Stimulated activated CD4-positive, alpha-beta T cell treated with anti-CD3 and anti-CD28 coated beads, Interleukin-4, amount 100 ng/mL, for 4 hours (primary cell): ENCODE data around the gene PPIL6.

Experiments
- DNase-seq, 2 experiments: peaks; one replicate each; pipeline ENCODE4 v3.0.0-alpha.2; 2020

The PPIL6 gene

GRCh38 chr6:109440331-109441068, at the start of gene PPIL6, which contains the start of gene SMPD2:
Gene PPIL6, minus strand, starts transcription at chr6:109440628. Its CDS starts 38 bp downstream, at chr6:109440590.
Gene SMPD2, plus strand, starts transcription at chr6:109440724. Its CDS starts 398 bp downstream, at chr6:109441122.
- peak; percentile 74 to 77 for DNase-seq

- DNase-seq = no peak
These were observed 47.6 kb upstream of the PPIL6 start for GRCh38 chr6:109488001-109488400.

GRCh38 chr6:109486068-109486467, 45.6 kb upstream of the PPIL6 start:
- DNase-seq = no peak

DNA sequence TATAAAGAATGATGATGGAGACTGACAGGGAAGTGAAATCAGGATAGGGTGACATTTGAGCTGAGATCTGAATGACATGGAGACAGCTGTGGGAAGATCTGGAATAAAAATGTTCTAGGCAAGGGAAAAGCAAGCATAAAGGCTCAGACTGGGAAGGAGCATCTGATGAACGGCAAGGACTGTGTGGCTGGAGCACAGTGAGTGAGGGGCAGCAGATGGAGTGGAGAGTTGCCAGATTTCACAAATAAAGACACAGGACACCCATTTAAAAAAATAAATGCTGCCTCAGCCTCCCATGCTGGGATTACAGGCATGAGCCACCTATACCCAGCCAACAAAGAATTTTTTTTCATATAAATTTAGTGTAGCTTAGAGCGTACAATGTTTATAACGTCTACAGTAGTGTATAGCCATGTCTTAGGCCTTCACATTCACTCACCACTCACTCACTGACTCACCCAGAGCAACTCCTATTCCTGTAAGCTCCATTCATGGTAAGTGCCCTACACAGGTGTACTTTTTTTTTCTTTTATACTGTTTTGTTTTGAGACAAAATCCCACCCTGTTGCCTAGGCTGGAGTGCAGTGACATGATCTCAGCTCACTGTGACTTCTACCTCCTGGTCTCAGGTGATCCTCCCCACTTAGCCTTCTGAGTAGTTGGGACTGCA, 45.0 kb upstream of the PPIL6 start:
- DNase-seq = no peak

GRCh38 chr6:109484122-109484521, 43.7 kb upstream of the PPIL6 start:
- DNase-seq = no peak

DNA sequence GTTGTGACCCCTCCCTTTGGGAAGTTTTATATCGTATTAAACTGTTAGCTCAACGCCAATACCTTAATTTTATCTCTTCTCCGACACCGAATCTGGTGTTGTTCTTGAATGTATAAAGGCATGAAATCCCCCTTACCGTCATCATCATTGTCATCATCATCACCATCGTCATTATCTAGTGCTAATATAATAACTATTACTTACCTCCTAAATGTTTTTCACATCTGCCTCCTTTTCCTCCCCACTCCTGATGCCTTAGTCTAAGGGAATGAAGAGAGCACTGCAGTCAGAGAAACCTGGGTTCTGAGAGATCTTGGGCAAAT, 43.3 kb upstream of the PPIL6 start:
- no peak for DNase-seq

DNA sequence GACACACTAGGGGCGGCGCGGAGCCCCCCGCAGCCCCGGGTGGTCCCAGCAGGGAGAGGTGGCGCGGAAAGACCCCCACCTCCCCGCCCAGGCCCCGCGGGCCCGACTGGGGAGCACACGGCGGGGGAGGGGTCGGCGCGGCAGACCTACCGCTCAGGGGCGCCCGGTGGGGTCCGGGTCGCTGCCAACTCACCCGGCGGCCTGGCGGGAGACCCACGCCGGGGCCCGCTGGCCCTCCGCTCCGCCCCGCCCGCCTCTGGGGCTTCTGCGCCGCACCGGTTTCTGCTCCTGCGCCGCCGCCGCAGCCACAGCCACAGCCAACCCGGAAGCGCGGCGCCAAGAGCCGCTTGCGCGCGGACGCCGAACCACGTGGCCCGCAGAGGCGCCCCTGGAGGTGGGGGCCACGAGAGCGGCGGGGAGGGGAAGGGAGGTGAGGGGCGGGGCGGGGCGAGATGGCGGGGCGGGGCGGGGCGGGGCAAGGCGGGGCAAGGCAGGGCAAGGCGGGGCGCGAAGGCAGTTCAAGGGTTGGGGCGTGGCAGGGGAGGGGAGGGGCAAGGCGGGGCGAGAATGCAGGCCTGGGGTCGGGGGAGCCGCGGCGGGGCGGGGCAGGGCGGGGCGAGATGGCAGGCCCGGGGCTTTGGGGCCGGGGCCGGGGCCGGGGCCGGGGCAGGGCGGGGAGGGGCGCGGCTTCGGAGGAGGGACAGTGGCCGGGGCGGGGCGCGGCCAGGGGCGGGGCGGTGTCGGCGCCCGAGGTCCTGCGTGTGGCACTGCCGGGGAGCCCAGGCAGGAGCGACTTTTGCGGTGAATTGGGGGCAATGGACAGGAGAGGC, 42.7 kb upstream of the PPIL6 start, which contains the start of gene ZBTB24:
Gene ZBTB24 (minus strand): TSS at position 315 of the 830 bp plus-strand sequence. CDS start 1,193 bp downstream, outside the sequence.
- peak; percentile 86 to 89 for DNase-seq

DNA sequence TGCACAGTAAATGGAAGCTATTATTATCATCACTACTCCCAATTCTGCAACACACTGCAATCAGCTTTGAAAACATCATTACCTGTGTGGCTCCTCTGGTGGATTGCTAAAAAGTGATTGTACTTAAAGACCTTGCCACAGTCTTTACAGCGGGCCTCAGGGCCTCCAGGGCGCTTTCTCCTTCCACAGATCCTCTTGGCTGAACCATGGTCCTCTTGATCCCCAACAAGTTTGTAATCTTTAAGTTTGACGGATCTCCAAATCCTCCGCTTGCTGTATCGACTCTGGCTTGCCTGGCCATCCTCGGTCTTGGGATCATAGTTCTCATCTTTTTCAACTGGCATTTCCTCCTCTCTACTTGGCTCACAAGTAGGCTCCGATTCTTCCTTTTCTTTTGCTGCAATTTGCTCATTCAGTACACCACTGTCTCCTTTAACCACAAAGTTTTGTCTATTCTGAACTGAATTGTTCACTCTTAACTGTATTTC, 40.6 kb upstream of the PPIL6 start:
- DNase-seq = no peak

GRCh38 chr6:109478841-109479624, 38.6 kb upstream of the PPIL6 start:
- DNase-seq = peak in 1 of 2 experiments; percentile 23

GRCh38 chr6:109478222-109478805, 37.9 kb upstream of the PPIL6 start:
- DNase-seq = no peak

DNA sequence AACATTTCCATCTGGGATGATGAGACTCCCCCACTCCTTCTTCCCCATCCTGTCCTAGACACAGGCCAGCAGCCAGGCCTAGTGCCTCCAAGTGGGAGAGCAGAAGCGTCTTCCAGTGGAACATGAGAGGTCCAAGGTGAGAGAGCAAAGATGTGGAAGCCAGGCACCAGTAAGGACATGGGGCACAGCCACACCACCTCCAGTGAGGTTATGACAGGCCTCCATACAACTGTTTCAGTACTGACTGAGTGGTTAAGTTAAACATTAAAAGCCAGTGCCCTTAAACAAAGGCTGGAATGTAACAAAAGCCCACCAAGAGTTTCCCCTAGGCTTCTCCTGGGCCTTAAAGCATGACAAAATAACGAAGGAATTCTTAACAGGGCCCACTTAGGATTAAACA, 37.3 kb upstream of the PPIL6 start:
- no peak for DNase-seq

DNA sequence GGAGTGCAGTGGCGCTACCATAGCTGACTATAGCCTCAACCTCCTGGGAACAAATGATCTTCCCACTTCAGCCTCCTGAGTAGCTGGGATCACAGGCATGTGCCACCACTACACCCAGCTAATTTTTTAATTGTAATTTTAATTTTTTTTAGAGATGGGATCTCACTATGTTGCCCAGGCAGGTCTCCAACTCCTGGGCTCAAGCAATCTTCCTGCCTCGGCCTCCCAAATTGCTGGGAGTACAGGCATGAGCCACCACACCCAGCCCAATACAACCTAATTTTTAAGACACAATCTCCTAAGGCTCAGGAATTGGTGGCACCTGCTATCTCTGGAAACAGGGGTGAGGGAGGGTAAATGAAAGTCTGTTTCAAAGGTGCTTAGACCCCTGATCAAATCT, 36.8 kb upstream of the PPIL6 start:
- DNase-seq = no peak

DNA sequence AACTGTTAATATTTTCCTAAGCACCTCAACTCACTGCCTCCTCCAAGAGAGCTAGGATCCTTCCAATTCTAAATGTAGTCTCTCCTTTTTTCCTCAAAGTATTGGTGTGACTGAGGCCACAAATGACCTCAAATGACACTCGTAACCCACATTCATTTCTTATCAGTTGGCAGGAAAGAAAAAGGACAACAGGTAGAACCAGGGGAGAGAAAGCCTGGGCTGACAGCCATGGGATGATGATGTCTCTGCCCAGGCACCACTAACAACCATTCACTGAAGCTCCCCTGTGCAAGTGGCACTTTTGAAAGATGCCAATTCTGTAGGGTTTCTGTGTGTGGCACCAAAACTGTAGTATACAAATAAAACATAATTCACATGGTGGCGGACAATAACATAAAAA, 35.2 kb upstream of the PPIL6 start:
- DNase-seq = no peak

DNA sequence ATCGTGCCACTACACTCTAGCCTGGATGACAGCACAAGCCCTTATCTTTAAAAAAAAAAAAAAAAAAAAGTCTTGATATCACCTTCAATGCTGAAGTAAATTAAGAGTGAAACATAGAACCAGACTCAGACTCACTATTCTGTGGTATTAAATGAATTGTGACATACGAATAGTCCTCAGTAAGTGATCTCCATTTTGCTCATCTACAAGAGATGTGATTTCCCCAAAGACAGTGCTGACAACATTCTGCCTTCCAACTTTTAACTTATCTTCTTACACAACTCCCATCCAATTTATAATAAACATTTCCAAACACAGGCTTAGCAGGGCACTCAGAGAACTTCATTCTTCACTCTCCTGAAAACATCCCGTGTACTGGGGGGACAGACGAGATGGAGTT, 34.6 kb upstream of the PPIL6 start:
- DNase-seq = no peak

DNA sequence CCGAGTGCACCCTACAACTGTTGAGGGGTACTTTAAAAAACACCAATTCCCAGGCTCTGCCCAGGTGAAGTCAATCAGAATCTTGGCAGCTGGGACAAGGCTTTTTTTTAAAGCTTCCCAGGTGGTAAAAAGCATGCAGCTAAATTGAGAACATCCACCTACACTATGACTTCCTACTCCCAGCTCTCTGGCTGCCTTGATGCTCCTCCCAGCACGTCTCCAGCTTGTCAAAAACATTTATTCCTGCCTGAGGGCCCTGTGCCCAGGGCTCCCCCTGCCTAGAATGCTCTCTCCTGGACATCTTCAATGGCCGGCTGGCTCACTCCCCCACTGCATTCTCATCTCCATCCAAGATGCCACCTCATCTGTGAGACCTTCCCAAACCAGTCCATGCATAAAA, 32.7 kb upstream of the PPIL6 start:
- DNase-seq = no peak

- no peak for DNase-seq
These were observed 31.9 kb upstream of the PPIL6 start for GRCh38 chr6:109472132-109472995.

- DNase-seq = no peak
These were observed 30.8 kb upstream of the PPIL6 start for GRCh38 chr6:109471105-109471810.

GRCh38 chr6:109469591-109470189, 29.3 kb upstream of the PPIL6 start:
- DNase-seq = no peak

GRCh38 chr6:109467696-109468095, 27.3 kb upstream of the PPIL6 start:
- DNase-seq = no peak
